Central memory CD8-positive, alpha-beta T cell (primary cell): Measurements from ENCODE around the gene MNDA.
A peak's percentile ranks its signal among the peaks of the same experiment; 100 is the strongest.

Experiments used
- ATAC-seq: fragments of 150-1000 bp; cut with Tn5 transposase; replicated peaks from 2 replicates; pipeline ENCODE4 v1.10.0; 2022; ENCODE audit warnings: mild to moderate bottlenecking, moderate FRiP score, moderate number of reproducible peaks; ENCODE audit not compliant: poor library complexity, severe bottlenecking; ENCODE audit errors: extremely low read depth
- DNase-seq, 2 donors: peaks; one replicate each; pipeline ENCODE4 v3.0.0; 2021; ENCODE audit warnings: low spot score in 2 of 2
- H3K27ac Mint-ChIP-seq: one replicate; pipeline ENCODE4 v1.8.0; 2022; ENCODE audit warnings: low read depth, mild to moderate bottlenecking, moderate library complexity, mixed read lengths
- H3K27me3 Mint-ChIP-seq: one replicate; pipeline ENCODE4 v1.8.0; 2022; ENCODE audit warnings: mixed read lengths
- H3K36me3 Mint-ChIP-seq: one replicate; pipeline ENCODE4 v1.8.0; 2022; ENCODE audit warnings: mild to moderate bottlenecking, moderate library complexity, mixed read lengths; ENCODE audit not compliant: insufficient read depth
- H3K4me1 Mint-ChIP-seq: one replicate; pipeline ENCODE4 v1.8.0; 2022; ENCODE audit warnings: mixed read lengths
- H3K4me3 Mint-ChIP-seq: one replicate; pipeline ENCODE4 v1.8.0; 2022; ENCODE audit warnings: mild to moderate bottlenecking, moderate library complexity, mixed read lengths
- H3K9me3 Mint-ChIP-seq: one replicate; pipeline ENCODE4 v1.8.0; 2022; ENCODE audit warnings: mixed read lengths

Gene MNDA

DNA sequence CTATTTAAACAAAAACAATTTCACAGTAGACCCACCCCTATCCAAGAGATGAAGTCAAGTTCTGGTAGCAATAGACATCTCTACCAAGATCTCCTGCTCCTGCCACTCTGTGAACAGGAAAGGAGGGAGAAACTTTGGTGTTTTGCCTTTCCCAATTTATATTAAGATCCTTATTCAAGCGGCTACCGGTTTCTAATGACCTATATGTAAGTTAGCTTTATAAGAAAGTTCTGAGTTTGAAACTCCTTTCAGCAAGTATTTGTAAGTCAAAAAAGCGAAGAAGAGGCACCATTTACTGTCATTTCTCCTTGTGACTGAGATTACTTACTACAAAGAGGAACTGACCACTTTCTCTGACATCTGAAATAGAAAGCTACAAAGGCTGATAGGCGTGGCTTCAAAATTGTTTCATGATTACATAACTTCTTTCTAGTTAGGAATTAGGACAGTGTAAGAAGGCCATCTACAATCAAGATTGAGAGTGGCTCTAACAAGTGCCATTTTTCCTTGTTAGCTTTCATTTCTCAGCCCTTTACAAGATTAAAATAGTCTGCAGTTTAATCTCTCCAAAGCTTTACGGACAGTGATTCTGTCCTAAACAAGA lies at the start of gene MNDA:
Gene MNDA (plus strand): TSS at position 448 of the 604 bp plus-strand sequence. CDS start 10,803 bp downstream, outside the sequence.
- ATAC-seq (peak; percentile 49), DNase-seq (no peak)
- Mint-ChIP-seq H3K4me1 (peaks cover 8% of the 10 kb centered on the region), H3K36me3 (peaks cover 1% of the 10 kb centered on the region), H3K4me3 (no peak within 1 kb of the TSS), H3K27me3 (no peaks in the 10 kb centered on the region), H3K9me3 (peaks cover 15% of the 10 kb centered on the region), H3K27ac (peak within 1 kb of the TSS; percentile 22)

- no peaks in the 10 kb centered on the region for H3K9me3 Mint-ChIP-seq
- DNase-seq (peak in 1 of 2 donors; percentile 23), ATAC-seq (peak; percentile 49)
- no peak overlapping the region for H3K4me3 Mint-ChIP-seq
- no peak overlapping the region for H3K27ac Mint-ChIP-seq
- peaks cover 6% of the 10 kb centered on the region for H3K4me1 Mint-ChIP-seq
- H3K36me3 Mint-ChIP-seq, result no peaks in the 10 kb centered on the region
- H3K27me3 Mint-ChIP-seq, result no peaks in the 10 kb centered on the region
These were observed 37.5 kb upstream of the MNDA start for GRCh38 chr1:158793604-158794003.

DNA sequence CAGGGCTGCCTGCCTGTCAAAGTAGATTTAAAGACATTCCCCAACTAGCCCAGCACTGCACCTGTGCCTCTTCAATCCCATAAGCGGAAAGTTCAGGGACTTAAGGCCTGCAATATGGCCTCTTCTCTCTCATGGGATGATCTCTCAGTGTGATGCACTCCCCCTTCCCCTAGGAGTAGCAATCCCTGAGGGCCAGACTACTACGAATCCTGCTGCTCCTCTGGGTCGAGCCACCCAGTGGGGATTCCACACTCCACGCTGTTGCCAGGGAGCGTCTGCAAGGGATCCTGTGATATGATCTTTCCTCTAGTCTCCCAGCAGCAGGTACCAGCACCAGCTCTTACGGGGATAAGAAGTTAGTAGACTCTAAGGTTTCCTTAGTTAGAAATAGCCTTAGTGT lies 36.9 kb upstream of the MNDA start:
- Mint-ChIP-seq H3K4me3 (no peak overlapping the region), H3K27me3 (no peaks in the 10 kb centered on the region), H3K27ac (no peak overlapping the region), H3K36me3 (no peaks in the 10 kb centered on the region), H3K9me3 (no peaks in the 10 kb centered on the region), H3K4me1 (peaks cover 6% of the 10 kb centered on the region)
- no peak for DNase-seq
- no peak for ATAC-seq

GRCh38 chr1:158798531-158798930 lies 32.6 kb upstream of the MNDA start:
- H3K9me3 Mint-ChIP-seq, result no peaks in the 10 kb centered on the region
- H3K27me3 Mint-ChIP-seq, result no peaks in the 10 kb centered on the region
- DNase-seq (no peak), ATAC-seq (no peak)
- no peak overlapping the region for H3K27ac Mint-ChIP-seq
- H3K4me1 Mint-ChIP-seq, result peaks cover 6% of the 10 kb centered on the region
- H3K36me3 Mint-ChIP-seq, result no peaks in the 10 kb centered on the region
- no peak overlapping the region for H3K4me3 Mint-ChIP-seq

GRCh38 chr1:158799689-158800088 lies 31.5 kb upstream of the MNDA start:
- no peaks in the 10 kb centered on the region for H3K4me1 Mint-ChIP-seq
- H3K4me3 Mint-ChIP-seq, result no peak overlapping the region
- no peak overlapping the region for H3K27ac Mint-ChIP-seq
- ATAC-seq (no peak), DNase-seq (no peak)
- H3K36me3 Mint-ChIP-seq, result no peaks in the 10 kb centered on the region
- H3K9me3 Mint-ChIP-seq, result no peaks in the 10 kb centered on the region
- no peaks in the 10 kb centered on the region for H3K27me3 Mint-ChIP-seq

DNA sequence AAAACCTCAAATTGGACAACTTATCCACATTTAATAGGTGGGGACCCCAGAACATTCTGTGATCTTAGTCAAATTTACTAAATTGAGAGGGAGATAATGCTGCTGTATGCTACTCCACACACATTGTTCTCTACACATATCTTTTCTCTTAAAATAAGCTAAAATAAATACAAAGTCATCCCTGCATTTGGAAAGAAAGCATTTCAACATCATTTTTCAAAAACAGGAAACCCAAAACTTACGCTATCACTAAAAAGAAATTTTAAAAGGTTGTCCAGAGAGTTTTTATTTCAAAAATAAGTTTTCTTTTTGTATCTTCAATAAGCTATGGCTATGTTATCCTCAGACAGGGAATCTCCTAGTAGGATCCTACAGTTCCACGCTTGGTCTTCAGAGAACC lies 30.6 kb upstream of the MNDA start:
- Mint-ChIP-seq H3K4me1 (no peaks in the 10 kb centered on the region), H3K27ac (no peak overlapping the region), H3K4me3 (no peak overlapping the region), H3K27me3 (no peaks in the 10 kb centered on the region), H3K36me3 (no peaks in the 10 kb centered on the region), H3K9me3 (no peaks in the 10 kb centered on the region)
- DNase-seq, result no peak
- ATAC-seq, result no peak

DNA sequence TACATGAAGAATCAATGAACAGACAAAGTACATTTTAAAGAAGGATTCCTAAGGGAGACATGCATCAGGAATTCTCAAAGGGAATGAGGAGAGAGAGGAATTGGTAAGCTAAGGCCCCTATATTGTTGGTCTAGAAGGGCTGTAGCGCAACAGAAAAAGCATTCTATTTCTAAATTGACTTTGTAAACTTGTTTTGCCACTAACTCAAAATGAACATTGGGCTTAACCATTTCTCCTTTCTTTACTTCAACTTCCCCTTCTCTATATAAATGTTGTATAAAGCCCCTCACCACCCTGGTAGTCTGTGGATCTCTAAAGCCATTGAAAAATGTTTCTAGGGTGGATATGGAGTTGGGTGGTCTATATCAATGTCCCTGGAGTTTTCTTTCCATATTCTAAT lies 29.8 kb upstream of the MNDA start:
- ATAC-seq (no peak), DNase-seq (no peak)
- Mint-ChIP-seq H3K27me3 (no peaks in the 10 kb centered on the region), H3K4me3 (no peak overlapping the region), H3K27ac (no peak overlapping the region), H3K4me1 (no peaks in the 10 kb centered on the region), H3K9me3 (no peaks in the 10 kb centered on the region), H3K36me3 (no peaks in the 10 kb centered on the region)

DNA sequence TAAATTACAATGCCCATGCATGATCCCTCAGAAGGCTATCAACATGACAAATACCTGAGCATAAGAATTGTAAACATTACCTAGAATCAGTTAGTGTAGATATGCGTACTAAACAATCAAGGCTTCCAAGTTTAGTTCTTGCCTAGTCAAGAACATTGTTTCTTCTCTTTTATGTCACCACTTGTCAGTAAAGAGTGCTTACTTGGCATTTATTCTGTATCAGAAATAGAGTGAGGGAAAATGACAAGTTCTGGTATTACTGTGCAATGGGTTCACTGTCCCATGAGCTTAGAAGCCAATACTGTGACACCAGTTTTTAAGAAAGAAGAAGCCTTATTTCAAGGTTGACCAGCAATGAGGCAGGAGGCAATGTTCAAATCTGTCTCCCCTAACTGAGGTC lies 27.5 kb upstream of the MNDA start:
- no peak for ATAC-seq
- H3K4me3 Mint-ChIP-seq, result no peak overlapping the region
- H3K36me3 Mint-ChIP-seq, result no peaks in the 10 kb centered on the region
- no peaks in the 10 kb centered on the region for H3K4me1 Mint-ChIP-seq
- no peaks in the 10 kb centered on the region for H3K27me3 Mint-ChIP-seq
- no peak for DNase-seq
- no peaks in the 10 kb centered on the region for H3K9me3 Mint-ChIP-seq
- H3K27ac Mint-ChIP-seq, result no peak overlapping the region

GRCh38 chr1:158806916-158807536 lies 24.1 kb upstream of the MNDA start:
- ATAC-seq (no peak), DNase-seq (no peak)
- Mint-ChIP-seq H3K4me3 (no peak overlapping the region), H3K27ac (no peak overlapping the region), H3K27me3 (no peaks in the 10 kb centered on the region), H3K36me3 (no peaks in the 10 kb centered on the region), H3K9me3 (no peaks in the 10 kb centered on the region), H3K4me1 (peaks cover 5% of the 10 kb centered on the region)

DNA sequence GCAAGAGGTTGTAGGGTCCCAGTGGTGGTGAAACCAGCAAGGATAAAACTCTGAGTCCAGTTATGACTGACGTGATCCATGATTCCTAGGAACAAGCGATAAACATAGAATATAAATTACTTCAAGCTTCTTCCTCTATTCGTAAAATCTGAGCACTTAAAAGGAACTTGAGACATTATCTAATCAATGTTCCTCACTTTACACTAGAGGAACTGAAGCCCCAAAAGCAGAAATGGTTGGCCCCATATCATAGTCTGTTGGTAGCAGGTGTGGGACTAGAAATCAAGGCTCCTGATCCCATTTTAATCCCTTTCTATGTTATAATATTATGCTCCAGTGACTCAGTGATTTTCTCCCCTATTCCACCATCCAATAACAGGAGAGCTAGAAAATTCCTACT lies 21.9 kb upstream of the MNDA start:
- DNase-seq (no peak), ATAC-seq (no peak)
- Mint-ChIP-seq H3K36me3 (no peaks in the 10 kb centered on the region), H3K4me3 (no peak overlapping the region), H3K9me3 (no peaks in the 10 kb centered on the region), H3K27me3 (no peaks in the 10 kb centered on the region), H3K4me1 (peaks cover 5% of the 10 kb centered on the region), H3K27ac (no peak overlapping the region)

DNA sequence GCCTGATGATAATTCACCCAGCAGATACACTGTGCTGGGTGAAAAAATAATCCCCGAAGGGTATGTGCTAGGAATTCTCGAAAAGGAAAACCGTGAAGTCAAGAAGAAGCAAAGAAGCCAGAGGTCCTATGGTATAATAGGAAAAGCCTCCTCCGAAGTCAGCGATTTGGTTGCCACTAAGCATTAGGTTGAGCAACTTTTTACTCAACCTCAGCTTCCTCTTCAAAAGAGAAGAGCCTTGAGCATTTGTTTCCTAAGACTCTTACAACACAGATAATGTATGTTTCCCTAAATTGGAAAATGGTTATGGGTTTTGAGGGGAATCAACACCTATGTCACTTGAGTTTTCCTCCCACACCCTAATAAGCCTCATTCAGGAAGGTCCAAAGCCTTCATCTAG lies 21.3 kb upstream of the MNDA start:
- Mint-ChIP-seq H3K27ac (no peak overlapping the region), H3K36me3 (no peaks in the 10 kb centered on the region), H3K4me3 (no peak overlapping the region), H3K9me3 (no peaks in the 10 kb centered on the region), H3K4me1 (peaks cover 5% of the 10 kb centered on the region), H3K27me3 (no peaks in the 10 kb centered on the region)
- ATAC-seq, result no peak
- DNase-seq, result no peak

DNA sequence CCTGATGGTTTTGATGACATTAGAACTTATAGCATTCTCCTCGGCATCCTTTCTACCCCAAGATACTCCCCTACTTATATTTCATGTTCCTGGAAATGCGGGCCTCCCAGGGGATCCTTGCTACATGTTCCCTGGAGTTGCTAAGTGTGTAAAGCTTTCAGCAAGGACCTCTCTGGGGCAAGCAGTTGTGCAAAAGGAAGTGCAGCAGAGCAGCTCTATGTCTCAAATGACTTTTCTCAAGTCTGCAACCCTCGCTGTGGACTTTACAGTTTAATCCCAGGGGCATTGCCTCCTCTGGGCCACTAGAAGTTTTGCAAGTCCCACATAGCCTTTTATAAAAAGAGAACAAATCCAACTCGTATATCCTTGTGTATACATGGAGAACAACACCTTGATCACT lies 20.8 kb upstream of the MNDA start:
- ATAC-seq (no peak), DNase-seq (no peak)
- no peak overlapping the region for H3K27ac Mint-ChIP-seq
- H3K36me3 Mint-ChIP-seq, result no peaks in the 10 kb centered on the region
- no peak overlapping the region for H3K4me3 Mint-ChIP-seq
- no peaks in the 10 kb centered on the region for H3K27me3 Mint-ChIP-seq
- no peaks in the 10 kb centered on the region for H3K9me3 Mint-ChIP-seq
- peaks cover 5% of the 10 kb centered on the region for H3K4me1 Mint-ChIP-seq

DNA sequence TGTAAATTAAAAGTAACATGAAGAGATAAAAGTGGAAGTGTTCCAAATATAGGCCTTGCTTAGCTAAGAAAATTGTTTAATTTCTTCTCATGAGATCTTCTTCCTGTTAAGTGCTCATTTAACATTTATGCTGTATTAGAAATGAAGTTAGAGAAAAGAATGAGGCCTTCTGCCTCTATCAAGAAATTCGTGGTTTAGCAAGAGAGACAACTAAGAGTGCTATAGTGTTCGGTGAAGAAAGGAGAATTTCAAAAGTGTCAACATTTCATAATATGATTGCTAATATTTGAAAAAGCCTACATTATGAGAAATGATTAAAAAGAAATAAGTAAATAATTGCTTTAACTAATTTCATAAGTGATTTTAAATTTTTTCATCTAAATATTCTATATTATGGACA lies 18.8 kb upstream of the MNDA start:
- no peaks in the 10 kb centered on the region for H3K36me3 Mint-ChIP-seq
- no peak for DNase-seq
- no peaks in the 10 kb centered on the region for H3K27me3 Mint-ChIP-seq
- no peak overlapping the region for H3K4me3 Mint-ChIP-seq
- H3K27ac Mint-ChIP-seq, result no peak overlapping the region
- H3K9me3 Mint-ChIP-seq, result no peaks in the 10 kb centered on the region
- ATAC-seq, result no peak
- H3K4me1 Mint-ChIP-seq, result peaks cover 8% of the 10 kb centered on the region
